LNCAP (cell line): Measurements from ENCODE around the gene APPL1.

Experiments
- CTCF ChIP-seq: fragments of 450-650 bp; IDR thresholded peaks from 2 replicates; pipeline ENCODE4 v1.5.1; 2017; ENCODE audit warnings: mild to moderate bottlenecking

APPL1 gene

GRCh38 chr3:57206423-57206822 lies 21.1 kb upstream of the APPL1 start:
- no peak for TF ChIP-seq CTCF

GRCh38 chr3:57221883-57222282 lies 5.6 kb upstream of the APPL1 start:
- peak; percentile 78 for TF ChIP-seq CTCF

GRCh38 chr3:57224856-57225255 lies 2.7 kb upstream of the APPL1 start:
- no peak for TF ChIP-seq CTCF

- TF ChIP-seq CTCF = no peak
These were observed 1.4 kb upstream of the APPL1 start for GRCh38 chr3:57226176-57226575.

- TF ChIP-seq CTCF = no peak
These were observed 612 bp downstream of the APPL1 start for GRCh38 chr3:57227930-57228751.

- no peak for TF ChIP-seq CTCF
These were observed 2.5 kb downstream of the APPL1 start for GRCh38 chr3:57230006-57230405.

GRCh38 chr3:57233799-57234198 lies 6.3 kb downstream of the APPL1 start:
- no peak for TF ChIP-seq CTCF
